SU-DHL-6 (cell line): ENCODE results near the gene DGKB.

Source experiments
- H2AFZ ChIP-seq: fragments of 200-600 bp; sonication (generic); 2 replicates; pipeline ENCODE4 v1.6.1; 2014; ENCODE audit warnings: low read depth, mild to moderate bottlenecking, moderate library complexity, mixed read lengths, antibody characterized with exemption, low read length; ENCODE audit not compliant: severe bottlenecking
- H3F3A ChIP-seq: fragments of 200-600 bp; shearing (Covaris generic); 2 replicates; pipeline ENCODE4 v1.6.0; 2016; ENCODE audit warnings: antibody characterized with exemption, mild to moderate bottlenecking; ENCODE audit not compliant: insufficient read depth
- H3K27ac ChIP-seq: fragments of 200-600 bp; sonication (generic); 2 replicates; pipeline ENCODE4 v1.5.1; 2016; ENCODE audit warnings: low read depth, mild to moderate bottlenecking, low read length, moderate library complexity, mixed read lengths
- H3K27me3 ChIP-seq: fragments of 200-600 bp; sonication (generic), shearing (Covaris generic); 2 replicates; pipeline ENCODE4 v1.6.0; 2014; ENCODE audit warnings: mild to moderate bottlenecking, low read length
- H3K36me3 ChIP-seq: fragments of 200-600 bp; sonication (generic); 2 replicates; pipeline ENCODE4 v1.6.1; 2014; ENCODE audit warnings: mild to moderate bottlenecking, low read length, mixed read lengths
- H3K4me2 ChIP-seq: fragments of 300-600, 200-600 bp; shearing (Covaris generic), sonication (generic); 2 replicates; pipeline ENCODE4 v1.6.0; 2014; ENCODE audit warnings: low read length, low read depth, mild to moderate bottlenecking; ENCODE audit not compliant: poor library complexity, severe bottlenecking
- H3K4me3 ChIP-seq: fragments of 200-600 bp; sonication (generic); 2 replicates; pipeline ENCODE4 v1.5.1; 2014; ENCODE audit warnings: antibody characterized with exemption, low read length, mild to moderate bottlenecking, mixed read lengths; ENCODE audit not compliant: insufficient read depth, poor library complexity, severe bottlenecking
- H3K79me2 ChIP-seq: fragments of 200-600 bp; sonication (generic); 2 replicates; pipeline ENCODE4 v1.6.1; 2014; ENCODE audit warnings: mild to moderate bottlenecking, low read length, moderate library complexity; ENCODE audit not compliant: insufficient read depth
- H3K9ac ChIP-seq: fragments of 200-600 bp; sonication (generic); 2 replicates; pipeline ENCODE4 v1.7.0; 2014; ENCODE audit warnings: mild to moderate bottlenecking, low read length
- H3K9me2 ChIP-seq: fragments of 200-600 bp; sonication (generic); replicated peaks from 2 replicates; pipeline ENCODE4 v1.6.1; 2014; ENCODE audit warnings: low read length; ENCODE audit not compliant: insufficient read depth
- H3K9me3 ChIP-seq: fragments of 200-600 bp; sonication (generic); 2 replicates; pipeline ENCODE4 v1.6.1; 2014; ENCODE audit warnings: low read length, mixed read lengths; ENCODE audit not compliant: insufficient read depth
- H4K20me1 ChIP-seq: fragments of 200-600 bp; sonication (generic); 2 replicates; pipeline ENCODE4 v1.6.1; 2014; ENCODE audit warnings: low read depth, mild to moderate bottlenecking, antibody characterized with exemption, low read length, moderate library complexity, mixed read lengths
- EZH2phosphoT487 ChIP-seq: fragments of 200-600 bp; sonication (generic), shearing (Covaris generic); conservative IDR thresholded peaks from 2 replicates; pipeline ENCODE4 v1.6.1; 2018; ENCODE audit warnings: mild to moderate bottlenecking, antibody characterized with exemption, low read length, moderate library complexity, mixed read lengths
- TF ChIP-seq, protein P1 (sequence below): fragments of 200-600 bp; sonication (generic); IDR thresholded peaks from one replicate; pipeline ENCODE4 v1.5.1; 2017; ENCODE audit warnings: antibody characterized with exemption, mild to moderate bottlenecking, low read length, moderate library complexity; ENCODE audit not compliant: insufficient read depth, poor library complexity, severe bottlenecking

The DGKB gene

DNA sequence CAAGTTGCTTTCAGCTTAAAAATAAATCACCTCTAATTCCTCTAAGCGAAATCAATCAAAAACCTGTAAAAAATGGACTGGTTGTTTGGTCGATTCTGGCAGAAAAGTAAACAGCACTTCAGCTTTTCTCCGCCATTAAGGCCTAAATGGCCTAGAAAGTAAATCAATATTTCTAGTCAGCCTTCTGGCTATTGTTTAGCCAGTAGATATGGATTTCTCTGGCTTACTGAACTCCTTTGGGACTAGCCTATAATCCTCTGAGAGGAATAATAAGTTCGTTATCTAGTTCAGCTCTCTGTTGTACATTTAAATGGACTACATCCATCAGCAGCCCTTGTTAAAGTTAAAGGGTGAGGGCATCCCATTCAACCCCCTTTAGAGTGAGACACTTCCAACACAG lies 513.0 kb downstream of the DGKB start:
- H3K9me3 ChIP-seq = no peaks in the 10 kb centered on the region
- no peaks in the 10 kb centered on the region for H3K9me2 ChIP-seq
- no peak overlapping the region for H2AFZ ChIP-seq
- H4K20me1 ChIP-seq = no peaks in the 10 kb centered on the region
- TF ChIP-seq, protein P1, sequence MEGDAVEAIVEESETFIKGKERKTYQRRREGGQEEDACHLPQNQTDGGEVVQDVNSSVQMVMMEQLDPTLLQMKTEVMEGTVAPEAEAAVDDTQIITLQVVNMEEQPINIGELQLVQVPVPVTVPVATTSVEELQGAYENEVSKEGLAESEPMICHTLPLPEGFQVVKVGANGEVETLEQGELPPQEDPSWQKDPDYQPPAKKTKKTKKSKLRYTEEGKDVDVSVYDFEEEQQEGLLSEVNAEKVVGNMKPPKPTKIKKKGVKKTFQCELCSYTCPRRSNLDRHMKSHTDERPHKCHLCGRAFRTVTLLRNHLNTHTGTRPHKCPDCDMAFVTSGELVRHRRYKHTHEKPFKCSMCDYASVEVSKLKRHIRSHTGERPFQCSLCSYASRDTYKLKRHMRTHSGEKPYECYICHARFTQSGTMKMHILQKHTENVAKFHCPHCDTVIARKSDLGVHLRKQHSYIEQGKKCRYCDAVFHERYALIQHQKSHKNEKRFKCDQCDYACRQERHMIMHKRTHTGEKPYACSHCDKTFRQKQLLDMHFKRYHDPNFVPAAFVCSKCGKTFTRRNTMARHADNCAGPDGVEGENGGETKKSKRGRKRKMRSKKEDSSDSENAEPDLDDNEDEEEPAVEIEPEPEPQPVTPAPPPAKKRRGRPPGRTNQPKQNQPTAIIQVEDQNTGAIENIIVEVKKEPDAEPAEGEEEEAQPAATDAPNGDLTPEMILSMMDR = no peak
- no peak for TF ChIP-seq EZH2phosphoT487
- no peaks in the 10 kb centered on the region for H3F3A ChIP-seq
- H3K9ac ChIP-seq = no peak overlapping the region
- no peaks in the 10 kb centered on the region for H3K27me3 ChIP-seq
- no peaks in the 10 kb centered on the region for H3K79me2 ChIP-seq
- no peak overlapping the region for H3K4me2 ChIP-seq
- no peaks in the 10 kb centered on the region for H3K36me3 ChIP-seq
- H3K4me3 ChIP-seq = no peak overlapping the region
- no peak overlapping the region for H3K27ac ChIP-seq

DNA sequence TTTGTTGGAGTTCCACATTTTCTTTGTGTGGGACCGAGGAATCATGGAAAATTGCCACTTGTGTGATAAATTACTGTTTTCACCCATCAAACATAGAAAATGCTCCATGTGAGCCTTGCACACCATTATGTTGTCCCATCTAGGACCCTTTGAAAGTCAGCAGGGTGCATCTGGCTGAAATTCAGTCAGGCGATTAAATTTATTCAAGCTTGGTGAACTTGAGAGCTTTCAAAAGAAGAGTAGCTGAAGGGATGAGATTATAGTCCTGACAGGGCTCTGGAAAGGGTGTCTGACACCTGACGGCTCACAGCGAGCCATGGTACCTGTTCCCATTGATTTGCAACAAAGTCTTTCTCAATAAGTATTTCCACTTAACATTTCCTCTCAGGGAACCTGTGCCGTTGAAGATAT lies 513.4 kb downstream of the DGKB start:
- H3K9me2 ChIP-seq = no peaks in the 10 kb centered on the region
- no peak overlapping the region for H3K4me3 ChIP-seq
- no peaks in the 10 kb centered on the region for H3K36me3 ChIP-seq
- H3K27ac ChIP-seq = no peak overlapping the region
- H4K20me1 ChIP-seq = no peaks in the 10 kb centered on the region
- no peaks in the 10 kb centered on the region for H3K27me3 ChIP-seq
- H3K79me2 ChIP-seq = no peaks in the 10 kb centered on the region
- TF ChIP-seq, protein P1 = no peak
- no peak for TF ChIP-seq EZH2phosphoT487
- H3K9me3 ChIP-seq = no peaks in the 10 kb centered on the region
- H3K9ac ChIP-seq = no peak overlapping the region
- no peaks in the 10 kb centered on the region for H3F3A ChIP-seq
- no peak overlapping the region for H3K4me2 ChIP-seq
- no peak overlapping the region for H2AFZ ChIP-seq

DNA sequence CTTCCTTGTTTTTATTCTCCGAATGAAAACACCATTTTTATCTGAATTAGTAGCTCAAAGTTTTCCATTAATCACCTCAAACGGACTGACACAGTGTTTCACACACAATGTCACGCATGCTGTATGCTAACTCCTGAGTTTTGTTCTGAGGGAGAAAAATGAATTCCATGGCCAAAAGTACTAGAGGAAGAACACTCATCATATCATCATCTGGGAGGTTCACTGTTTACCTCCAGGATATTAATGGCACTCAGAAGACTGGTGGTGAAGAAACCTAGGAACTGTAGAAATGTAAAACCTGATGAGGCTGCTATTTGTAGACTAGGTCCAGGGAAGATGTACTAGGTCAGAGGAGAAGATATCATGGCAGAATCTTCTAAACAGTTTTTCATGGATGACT lies 517.5 kb downstream of the DGKB start:
- H3F3A ChIP-seq = no peaks in the 10 kb centered on the region
- H3K79me2 ChIP-seq = no peaks in the 10 kb centered on the region
- no peaks in the 10 kb centered on the region for H3K9me3 ChIP-seq
- H4K20me1 ChIP-seq = no peaks in the 10 kb centered on the region
- no peaks in the 10 kb centered on the region for H3K9me2 ChIP-seq
- no peaks in the 10 kb centered on the region for H3K36me3 ChIP-seq
- no peak overlapping the region for H3K4me2 ChIP-seq
- no peak overlapping the region for H3K27ac ChIP-seq
- H3K27me3 ChIP-seq = no peaks in the 10 kb centered on the region
- TF ChIP-seq, protein P1 = no peak
- TF ChIP-seq EZH2phosphoT487 = no peak
- no peak overlapping the region for H3K9ac ChIP-seq
- H2AFZ ChIP-seq = no peak overlapping the region
- no peak overlapping the region for H3K4me3 ChIP-seq
